TTC549 (cell line): Measurements from ENCODE around the gene AHCY.
"Not testable (repeated sequence)": the region's sequence is repeated elsewhere in the genome, so short reads cannot be mapped to it uniquely, and the experiment has no call there.

Experiments used
- FAIRE-seq: peaks from 2 replicates; lab custom pipeline; 2012; peaks lifted over from hg19 to GRCh38; lab: Jason Lieb, UNC

Gene AHCY

DNA sequence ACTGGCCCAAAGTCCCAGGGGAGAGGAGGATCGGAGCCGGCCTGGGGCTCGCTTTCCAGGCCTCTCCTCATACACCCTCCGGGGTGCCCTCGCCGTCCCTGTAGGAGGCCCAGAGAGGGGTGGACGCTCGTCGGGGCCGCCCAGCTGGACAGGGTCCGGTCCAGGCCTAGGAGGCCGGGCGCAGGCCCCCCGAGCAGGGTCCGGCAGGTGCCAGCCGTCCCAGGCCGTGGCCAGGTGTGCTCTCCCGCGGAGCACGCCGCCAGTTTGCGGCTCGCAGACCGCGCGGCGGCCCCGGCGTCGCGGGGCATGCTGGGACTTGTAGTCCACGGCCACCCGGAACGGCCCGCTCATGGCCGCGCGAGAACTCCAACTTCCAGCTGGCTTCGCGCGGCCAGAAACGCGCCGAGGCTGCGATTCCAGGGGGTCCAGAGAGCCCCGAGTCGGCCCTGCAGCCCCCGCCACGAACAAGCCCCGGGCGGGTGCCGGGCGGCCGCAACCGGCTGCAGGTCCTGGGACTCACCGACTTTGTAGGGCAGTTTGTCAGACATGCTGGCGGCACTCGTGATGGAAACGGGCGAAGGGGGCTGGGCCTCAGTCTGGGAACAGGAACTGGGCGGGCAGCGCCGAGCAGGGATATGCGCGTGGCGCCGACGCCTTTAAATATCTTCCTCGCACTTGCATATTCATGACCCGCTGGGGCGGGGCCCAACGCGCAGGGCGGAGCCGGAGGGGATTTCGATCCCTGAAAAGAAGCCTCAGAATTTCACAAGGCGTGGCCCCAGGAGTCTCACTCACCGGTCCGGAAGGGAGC lies at the start of gene AHCY:
Gene AHCY, minus strand, starts transcription at position 633 of the 811 bp plus-strand sequence. Its CDS starts 85 bp downstream, at position 548.
- FAIRE-seq, result no peak

DNA sequence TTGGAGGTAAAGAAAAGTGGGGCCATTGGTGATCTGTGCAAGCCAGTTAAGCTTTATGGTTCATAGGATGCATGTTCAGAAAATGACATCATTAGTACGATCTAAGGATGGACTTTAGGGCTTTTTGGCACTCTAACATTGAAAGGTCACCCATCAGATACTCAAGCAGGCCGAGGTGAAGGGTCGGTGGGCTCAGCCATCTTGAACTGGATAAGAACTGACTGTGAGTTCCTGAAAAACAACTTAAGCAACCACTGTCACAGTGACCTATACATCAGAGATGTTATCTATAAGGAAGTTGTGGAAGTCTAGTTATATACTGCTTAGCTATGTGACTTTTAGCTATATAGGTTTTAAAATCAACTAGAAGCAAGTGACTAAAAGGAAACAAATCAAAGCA lies 46.9 kb upstream of the AHCY start:
- no peak for FAIRE-seq

DNA sequence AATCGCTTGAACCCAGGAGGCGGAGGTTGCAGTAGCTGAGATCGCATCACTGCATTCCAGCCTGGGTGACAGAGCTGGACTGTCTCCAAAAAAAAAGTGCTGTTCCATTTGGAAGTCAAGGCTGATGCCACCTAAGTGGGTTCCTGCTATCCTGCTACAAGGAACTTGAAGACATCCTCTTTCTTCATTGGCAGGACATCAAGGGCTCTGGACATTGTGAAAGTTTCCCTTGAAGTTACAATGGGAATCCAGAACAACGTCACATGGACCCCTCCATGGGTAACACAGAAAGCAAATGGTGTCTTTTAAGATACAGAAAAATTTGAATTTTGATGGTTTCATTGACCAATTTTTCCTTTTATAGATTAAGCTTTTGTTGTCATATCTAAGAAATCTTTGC lies 44.4 kb upstream of the AHCY start:
- FAIRE-seq, result no peak

DNA sequence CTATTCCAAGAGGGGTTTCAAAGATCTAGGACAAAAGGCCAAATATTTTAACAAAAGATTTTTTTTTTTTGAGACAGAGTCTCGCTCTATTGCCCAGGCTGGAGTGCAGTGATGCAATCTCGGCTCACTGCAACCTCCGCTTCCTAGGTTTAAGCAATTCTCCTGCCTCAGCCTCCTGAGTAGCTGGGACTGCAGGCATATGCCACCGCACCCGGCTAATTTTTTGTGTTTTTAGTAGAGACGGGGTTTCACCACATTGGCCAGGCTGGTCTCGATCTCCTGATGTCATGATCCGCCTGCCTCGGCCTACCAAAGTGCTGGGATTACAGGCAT lies 43.3 kb upstream of the AHCY start:
- FAIRE-seq, result not testable (repeated sequence)

DNA sequence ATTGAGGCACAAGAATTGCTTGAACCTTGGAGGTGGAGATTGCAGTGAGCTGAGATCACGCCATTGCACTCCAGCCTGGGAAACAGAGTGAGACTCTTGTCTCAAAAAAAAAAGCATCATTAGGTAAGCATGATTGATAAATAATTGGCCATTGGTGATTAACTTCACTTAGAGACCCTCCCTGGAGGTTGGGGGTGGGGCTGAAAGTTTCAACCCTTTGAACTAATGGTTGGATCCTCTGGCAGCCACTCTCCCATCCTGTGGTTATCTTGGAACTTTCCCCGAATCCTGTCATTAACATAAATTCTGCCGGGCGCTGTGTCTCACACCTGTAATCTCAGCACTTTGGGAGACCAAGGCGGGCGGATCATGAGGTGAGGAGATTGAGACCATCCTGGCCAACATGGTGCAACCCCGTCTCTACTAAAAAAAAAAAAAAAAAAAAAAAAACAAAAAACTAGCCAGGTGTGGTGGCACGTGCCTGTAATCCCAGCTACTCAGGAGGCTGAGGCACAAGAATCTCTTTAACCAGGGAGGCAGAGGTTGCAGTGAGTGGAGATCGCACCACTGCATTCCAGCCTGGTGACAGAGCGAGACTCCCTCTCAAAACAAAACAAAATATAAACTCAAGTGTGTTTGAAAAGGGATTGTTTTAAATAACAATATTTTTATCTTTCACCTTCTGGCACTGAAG lies 42.8 kb upstream of the AHCY start:
- FAIRE-seq, result not testable (repeated sequence)

DNA sequence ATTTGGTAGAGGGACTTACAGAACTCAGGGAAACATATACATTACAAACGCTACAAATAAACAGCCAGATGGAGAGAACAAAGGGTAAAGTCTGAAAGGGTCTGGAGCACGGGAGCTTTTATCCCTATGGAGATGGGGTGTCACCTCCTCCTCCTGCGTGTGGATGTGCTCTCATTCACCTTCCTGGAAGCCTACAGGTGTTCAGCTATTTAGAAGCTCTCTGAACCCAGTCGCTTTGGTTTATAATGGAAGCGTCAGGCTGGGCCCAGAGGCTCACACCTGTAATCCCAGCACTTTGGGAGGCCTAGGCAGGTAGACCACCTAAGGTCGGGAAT lies 42.2 kb upstream of the AHCY start:
- no peak for FAIRE-seq

DNA sequence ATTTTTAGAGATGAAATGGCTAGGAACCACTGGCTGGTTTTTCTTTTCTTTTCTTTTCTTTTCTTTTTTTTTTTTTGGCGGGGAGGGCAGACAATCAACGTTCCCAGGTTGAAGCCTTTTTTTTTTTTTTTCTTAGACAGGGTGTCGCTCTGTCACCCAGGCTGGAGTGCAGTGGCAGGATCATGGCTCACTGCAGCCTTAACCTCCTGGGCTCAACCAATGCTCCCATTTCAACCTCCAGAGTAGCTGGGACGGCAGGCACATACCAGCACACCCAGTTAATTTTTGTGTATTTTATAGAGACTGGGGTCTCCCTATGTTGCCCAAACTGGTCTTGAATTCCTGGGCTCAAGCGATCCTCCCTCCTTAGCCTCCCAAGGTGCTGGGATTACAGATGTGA lies 41.1 kb upstream of the AHCY start:
- FAIRE-seq, result no peak

DNA sequence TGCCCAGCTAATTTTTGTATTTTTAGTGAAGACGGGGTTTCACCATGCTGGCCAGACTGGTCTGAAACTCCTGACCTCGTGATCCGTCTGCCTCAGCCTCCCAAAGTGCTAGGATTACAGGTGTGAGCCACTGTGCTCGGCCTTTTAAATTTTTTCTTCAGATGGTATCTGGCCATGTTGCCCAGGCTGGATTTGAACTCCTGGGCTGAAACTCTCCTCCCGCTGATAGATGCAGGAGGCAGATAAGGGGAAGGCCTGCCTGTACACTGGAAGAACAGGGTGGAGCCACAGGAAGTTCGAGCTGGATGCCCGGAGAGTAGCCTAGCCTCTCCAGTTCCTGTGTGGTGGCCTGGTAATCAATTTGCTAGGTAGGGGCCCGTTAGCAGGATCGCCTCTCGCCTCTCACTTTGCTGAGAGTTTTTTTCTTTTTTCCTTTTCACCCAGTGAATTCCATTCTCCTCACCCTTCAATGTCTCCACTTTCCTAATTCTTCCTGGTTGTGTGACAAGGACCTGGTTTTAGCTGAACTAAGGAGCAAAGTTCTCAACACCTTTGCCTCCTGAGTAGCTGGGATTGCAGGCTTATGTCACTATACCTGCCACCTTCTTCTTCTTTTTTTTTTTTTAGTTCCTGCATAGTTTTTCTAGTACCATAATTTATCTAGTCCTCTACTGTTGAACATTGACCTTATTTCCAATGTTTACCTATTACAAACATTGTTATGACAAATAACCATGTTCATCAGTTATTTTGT lies 40.5 kb upstream of the AHCY start:
- FAIRE-seq, result no peak

DNA sequence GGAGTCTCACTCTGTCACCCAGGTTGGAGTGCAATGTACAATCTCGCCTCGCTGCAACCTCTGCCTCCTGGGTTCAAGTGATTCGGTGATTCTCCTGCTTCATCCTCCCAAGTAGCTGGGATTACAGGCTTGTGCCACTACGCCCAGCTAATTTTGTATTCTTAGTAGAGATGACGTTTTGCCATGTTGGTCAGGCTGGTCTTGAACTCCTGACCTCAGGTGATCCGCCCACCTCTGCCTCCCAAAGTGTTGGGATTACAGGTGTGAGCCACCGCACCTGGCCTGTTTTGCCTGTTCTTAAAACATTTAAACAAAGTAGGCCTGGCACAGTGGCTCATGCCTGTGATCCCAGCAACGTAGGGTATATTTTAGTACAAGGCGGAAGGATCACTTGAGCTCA lies 38.0 kb upstream of the AHCY start:
- not testable (repeated sequence) for FAIRE-seq

DNA sequence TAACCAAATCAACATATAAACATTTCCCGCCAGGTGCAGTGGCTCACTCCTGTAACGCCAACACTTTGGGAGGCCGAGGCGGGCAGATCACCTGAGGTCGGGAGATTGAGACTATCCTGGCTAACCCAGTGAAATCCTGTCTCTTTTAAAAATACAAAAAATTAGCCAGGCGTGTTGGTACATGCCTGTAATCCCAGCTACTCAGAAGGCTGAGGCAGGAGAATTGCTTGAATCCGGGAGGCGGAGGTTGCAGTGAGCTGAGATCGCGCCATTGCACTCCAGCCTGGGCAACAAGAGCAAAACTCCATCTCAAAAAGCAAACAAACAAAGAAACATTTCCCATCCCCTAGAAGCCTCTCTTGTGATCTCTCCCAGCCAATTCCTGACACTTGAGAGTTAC lies 37.6 kb upstream of the AHCY start:
- not testable (repeated sequence) for FAIRE-seq

DNA sequence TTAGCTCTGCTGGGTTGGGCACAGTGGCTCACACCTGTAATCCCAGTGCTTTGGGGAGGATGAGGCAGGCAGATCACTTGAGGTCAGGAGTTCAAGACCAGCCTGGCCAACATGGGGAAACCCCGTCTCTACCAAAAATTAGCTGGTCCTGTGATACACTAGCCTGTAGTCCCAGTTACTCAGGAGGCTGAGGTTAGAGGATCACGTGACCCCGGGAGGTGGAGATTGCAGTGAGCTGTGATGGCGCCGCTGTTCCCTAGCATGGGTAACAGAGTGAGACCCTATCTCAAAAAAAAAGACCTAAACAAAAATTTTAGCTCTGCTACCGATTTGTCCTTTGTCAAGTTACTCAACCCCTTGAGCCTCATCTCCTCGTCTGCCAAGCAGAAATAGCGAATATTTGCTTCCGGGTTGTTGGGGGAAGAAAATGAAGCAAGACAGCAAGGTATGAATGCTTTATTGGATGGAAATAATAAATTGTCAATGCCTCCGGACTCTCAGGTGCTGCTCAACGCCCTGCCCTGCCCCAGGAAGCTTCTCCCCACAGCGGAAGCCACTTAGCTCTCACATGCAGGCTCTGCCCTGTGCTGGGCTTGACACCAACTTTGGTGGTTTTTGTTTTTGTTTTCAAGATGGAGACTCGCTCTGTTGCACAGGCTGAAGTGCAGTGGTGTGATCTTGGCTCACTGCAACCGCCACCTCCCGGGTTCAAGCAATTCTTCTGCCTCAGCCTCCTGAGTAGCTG lies 35.0 kb upstream of the AHCY start:
- FAIRE-seq, result no peak

DNA sequence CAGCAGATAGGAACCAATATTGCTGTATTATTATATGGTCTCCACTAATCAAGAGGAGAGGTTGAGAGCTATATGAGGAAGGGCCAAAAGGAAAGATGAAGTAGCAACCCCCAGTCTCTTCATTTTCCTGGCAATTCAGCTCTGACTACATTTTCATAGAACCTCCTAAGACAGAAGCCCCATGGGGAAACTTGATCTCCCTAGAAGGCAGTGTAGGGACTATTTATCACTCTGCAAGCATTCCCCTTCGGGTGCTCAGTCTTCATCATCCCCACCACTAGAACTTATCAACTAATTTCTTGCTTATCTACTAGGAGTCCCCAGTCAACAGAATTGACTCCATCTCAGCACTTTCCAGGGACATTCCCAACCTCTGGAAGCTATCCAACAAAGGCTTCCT lies 34.4 kb upstream of the AHCY start:
- no peak for FAIRE-seq

DNA sequence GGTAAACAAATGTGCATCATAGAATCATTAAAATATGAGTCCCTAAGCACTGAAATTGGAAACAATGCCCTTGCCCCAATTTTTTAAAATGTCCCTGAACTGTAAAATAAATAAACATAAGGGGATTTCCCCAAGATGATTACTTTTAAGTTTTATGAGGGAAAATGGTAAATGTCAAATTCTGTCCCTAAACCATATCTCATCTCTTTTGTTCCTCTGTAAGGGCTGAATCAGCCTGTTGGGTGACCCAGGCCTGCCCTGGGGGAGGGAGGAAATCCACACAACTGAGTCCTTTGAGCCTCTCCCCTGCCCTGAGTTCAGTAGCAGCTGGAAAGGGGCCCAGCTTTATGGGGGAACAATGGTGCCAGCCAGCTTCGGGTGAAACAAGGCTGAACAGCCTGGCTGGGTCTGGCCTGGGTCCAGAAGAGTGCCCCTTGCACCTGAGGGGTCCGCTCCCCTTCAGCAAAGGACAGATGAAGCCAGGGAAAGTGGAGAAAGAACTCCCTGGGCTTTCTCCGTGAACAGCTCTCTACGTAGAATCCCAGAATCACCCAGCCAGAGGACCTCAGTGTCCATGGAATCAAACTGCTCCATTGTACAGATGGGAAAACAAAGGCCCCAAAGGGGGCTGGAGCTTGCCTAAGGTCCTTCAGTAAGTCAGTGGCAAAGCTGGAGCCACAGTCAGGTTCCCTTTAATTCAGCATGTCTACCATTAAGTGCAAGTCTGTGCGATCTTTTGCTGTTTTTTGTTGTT lies 31.7 kb upstream of the AHCY start:
- FAIRE-seq, result no peak

DNA sequence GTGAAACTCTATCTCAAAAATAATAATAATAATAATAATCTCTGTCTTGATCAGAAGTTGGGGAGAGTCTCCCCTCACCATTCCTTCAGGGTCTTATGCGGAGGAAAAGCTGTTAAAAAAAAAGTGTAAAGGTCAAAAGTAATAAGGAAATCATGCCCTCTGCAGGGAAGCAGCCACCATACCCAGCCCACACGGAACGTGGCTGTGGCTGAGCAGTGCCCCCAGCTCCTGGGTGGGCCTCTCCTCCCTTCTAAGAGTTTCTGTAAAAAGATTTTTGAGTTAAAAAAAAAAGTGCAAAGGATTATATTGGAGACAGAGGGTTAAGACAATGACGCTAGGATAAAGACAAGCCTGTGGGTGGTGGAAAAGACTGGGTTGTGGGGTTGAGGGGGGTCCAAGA lies 30.6 kb upstream of the AHCY start:
- no peak for FAIRE-seq

DNA sequence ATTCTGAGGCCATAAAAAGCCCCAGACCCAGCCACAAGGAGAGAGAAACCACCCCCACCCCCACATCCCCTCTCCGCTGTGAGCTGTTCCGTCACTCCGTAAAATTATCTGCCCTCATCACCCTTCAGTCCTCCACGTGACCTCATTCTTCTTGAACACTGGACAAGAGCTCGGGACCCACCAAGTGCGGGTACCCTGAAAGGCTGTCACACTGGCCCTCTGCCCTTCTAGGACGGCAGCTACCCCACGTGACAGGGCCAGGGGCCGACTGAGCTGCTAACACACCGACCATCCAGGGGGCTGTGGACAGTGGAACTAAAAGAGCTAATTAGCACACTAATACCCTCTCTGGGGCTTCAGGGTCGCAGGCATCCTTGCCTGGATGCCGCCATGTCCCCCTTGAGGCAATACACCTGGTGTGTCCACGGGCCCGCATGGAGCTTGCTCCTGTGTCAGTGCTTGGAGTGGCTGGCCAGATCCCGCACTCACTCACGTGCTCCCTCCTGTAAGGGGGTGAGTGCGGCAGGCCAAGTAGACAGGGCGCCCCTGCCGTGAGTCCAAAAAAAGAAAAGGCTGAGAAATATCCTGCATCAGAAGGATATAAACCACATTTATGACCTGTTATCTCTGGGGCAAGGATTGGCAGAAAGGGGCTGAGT lies 29.2 kb upstream of the AHCY start:
- no peak for FAIRE-seq

DNA sequence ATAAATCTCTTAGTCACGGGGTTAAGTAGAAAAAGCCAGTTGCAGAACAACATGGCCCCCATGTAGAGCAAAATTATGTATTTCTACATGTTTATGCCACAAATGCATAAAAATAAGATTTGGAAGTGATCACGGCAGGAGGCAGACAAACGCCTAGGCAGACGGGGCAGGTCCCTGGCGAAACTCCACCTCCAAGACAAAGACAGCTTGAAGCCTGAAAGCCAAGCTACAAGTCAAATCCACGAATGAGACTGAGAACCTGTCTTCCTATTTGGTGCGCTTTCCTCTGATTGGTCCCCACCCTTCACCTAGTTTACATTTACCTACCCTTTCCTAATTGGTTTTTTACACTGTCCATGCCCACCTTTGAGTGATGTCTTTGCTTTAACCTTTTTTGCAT lies 28.7 kb upstream of the AHCY start:
- FAIRE-seq, result no peak

DNA sequence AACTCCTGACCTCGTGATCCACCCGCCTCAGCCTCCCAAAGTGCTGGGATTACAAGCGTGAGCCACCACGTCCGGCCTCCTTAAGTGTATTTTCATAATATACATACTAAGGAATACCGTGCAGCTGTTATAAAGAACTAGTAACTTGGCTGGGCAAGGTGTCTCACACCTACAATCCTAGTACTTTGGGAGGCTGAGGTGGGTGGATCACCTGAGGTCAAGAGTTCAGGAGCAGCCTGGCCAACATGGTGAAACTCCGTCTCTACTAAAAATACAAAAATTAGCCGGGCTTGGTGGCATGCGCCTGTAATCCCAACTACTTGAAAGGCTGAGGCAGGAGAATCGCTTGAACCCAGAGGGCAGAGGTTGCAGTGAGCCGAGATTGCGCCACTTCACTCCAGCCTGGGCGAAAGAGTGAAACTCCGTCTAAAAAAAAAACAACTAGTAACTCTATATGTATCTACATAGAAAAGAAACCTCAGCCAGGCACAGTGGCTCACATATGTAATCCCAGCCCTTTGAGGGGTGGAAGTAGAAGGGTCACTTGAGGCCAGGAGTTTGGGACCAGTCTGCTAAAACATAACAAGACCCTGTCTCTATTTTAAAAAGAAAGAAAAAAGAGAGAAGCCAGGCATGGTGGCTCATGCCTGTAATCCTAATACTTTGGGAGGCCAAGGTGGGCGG lies 27.8 kb upstream of the AHCY start:
- FAIRE-seq, result not testable (repeated sequence)

DNA sequence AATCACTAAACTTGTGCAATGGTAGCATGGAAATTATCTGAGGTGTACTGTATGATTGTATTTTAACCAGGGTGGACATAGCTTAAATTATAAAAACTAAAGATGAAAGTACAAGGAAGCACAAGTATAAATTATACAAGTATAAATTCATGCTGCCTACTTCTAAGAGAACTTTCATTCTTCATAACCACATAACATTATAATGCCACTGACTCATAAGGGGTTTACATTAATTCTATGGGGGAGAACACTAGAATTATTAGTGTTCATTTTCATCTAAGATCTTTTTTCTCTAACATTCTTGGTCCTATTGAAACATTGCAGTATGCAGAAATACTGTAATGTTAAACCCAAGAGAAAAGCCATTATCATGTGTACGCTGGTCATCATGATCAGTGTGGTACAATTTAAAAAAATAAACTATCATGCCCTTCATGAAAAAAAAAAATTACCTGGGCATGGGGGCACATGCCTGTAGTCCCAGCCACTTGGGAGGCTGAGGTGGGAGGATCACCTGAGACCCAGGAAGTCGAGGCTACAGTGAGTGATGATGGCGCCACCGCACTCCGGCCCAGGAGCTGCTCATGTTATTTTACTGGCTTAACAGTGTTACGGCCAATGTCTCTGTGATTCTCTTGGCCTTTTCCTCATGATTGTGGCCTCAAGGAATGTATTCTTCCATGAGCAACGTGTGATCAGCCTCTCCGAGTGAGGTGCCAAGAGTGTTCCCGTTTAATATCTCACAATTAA lies 25.9 kb upstream of the AHCY start:
- no peak for FAIRE-seq

DNA sequence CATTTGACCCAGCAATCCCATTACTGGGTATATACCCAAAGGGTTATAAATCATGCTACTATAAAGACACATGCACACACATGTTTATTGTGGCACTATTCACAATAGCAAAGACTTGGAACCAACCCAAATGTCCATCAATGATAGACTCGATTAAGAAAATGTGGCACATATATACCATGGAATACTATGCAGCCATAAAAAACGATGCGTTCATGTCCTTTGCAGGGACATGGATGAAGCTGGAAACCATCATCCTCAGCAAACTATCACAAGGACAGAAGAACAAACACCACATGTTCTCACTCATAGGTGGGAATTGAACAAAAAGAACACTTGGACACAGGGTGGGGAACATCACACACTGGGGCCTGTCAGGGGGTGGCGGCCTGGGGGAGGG lies 25.1 kb upstream of the AHCY start:
- FAIRE-seq, result not testable (repeated sequence)

DNA sequence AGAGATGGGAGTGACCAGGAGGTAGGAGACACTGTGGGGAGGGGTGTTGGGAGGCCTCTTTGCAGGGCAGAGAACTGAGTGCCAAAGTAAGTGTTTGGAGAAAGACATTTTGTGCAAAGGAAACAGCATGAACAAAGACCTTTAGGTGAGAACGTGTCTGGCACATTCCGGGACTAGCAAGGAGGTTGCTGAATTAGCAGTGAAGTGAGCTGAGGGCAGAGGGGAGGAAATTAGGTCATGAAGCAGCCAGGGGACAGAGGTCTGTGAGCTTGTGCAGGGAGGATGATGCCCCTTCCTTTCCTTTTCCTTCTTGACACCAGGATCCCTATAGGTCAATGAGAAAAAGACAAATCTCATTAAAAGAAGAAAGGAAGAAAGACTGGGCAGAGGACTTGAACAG lies 21.4 kb upstream of the AHCY start:
- no peak for FAIRE-seq
